Neural progenitor cell (in vitro differentiated cells): ENCODE data around the gene SDK2. TPM values are rescaled to one million over a fixed set of nuclear protein-coding genes. Genes with fewer than 3 reads are reported as not detected.

ENCODE experiments used
- DNase-seq: peaks from one replicate; pipeline ENCODE4 v3.0.0-alpha.2; 2016; ENCODE audit warnings: low spot score
- H2AFZ ChIP-seq: fragments of 200-600 bp; sonication (generic); replicated peaks from 2 replicates; pipeline ENCODE4 v1.6.1; 2016; ENCODE audit warnings: antibody characterized with exemption
- H3F3A ChIP-seq: fragments of 200-600 bp; sonication (generic); 2 replicates; pipeline ENCODE4 v1.6.1; 2016; ENCODE audit warnings: antibody characterized with exemption, low read depth
- H3K27ac ChIP-seq: fragments of 200-600 bp; sonication (generic); 2 replicates; pipeline ENCODE4 v1.5.1; 2016; ENCODE audit warnings: mild to moderate bottlenecking
- H3K27me3 ChIP-seq: fragments of 200-600 bp; sonication (generic); 2 replicates; pipeline ENCODE4 v1.6.1; 2016; ENCODE audit warnings: mild to moderate bottlenecking, moderate library complexity
- H3K36me3 ChIP-seq: fragments of 200-600 bp; sonication (generic); 2 replicates; pipeline ENCODE4 v1.5.1; 2016
- H3K4me1 ChIP-seq: fragments of 200-600 bp; sonication (generic); 2 replicates; pipeline ENCODE4 v1.6.1; 2016; ENCODE audit warnings: mixed run types
- H3K4me2 ChIP-seq: fragments of 200-600 bp; sonication (generic); 2 replicates; pipeline ENCODE4 v1.6.1; 2016
- H3K4me3 ChIP-seq: fragments of 200-600 bp; sonication (generic); 2 replicates; pipeline ENCODE4 v1.5.1; 2016
- H3K79me2 ChIP-seq: fragments of 200-600 bp; sonication (generic); 2 replicates; pipeline ENCODE4 v1.6.1; 2016; ENCODE audit warnings: low read depth
- H3K9ac ChIP-seq: fragments of 200-600 bp; sonication (generic); 2 replicates; pipeline ENCODE4 v1.6.1; 2016
- H3K9me3 ChIP-seq: fragments of 200-600 bp; sonication (generic); 2 replicates; pipeline ENCODE4 v1.5.1; 2016; ENCODE audit warnings: low read depth
- H4K20me1 ChIP-seq: fragments of 200-600 bp; sonication (generic); 2 replicates; pipeline ENCODE4 v1.6.1; 2016; ENCODE audit warnings: low read depth
- H3K27ac Mint-ChIP-seq: 3 replicates; pipeline ENCODE4 v1.8.0; 2021; ENCODE audit warnings: mixed read lengths
- H3K27me3 Mint-ChIP-seq: 2 replicates; pipeline ENCODE4 v1.8.0; 2022; ENCODE audit warnings: low read depth, mild to moderate bottlenecking, inconsistent platforms, moderate library complexity, mixed read lengths; ENCODE audit not compliant: insufficient read depth
- H3K36me3 Mint-ChIP-seq: 3 replicates; pipeline ENCODE4 v1.8.0; 2021; ENCODE audit warnings: mixed read lengths
- H3K4me1 Mint-ChIP-seq: 3 replicates; pipeline ENCODE4 v1.8.0; 2021; ENCODE audit warnings: mixed read lengths
- H3K4me3 Mint-ChIP-seq: 3 replicates; pipeline ENCODE4 v1.8.0; 2021; ENCODE audit warnings: mild to moderate bottlenecking, moderate library complexity, mixed read lengths
- H3K9me3 Mint-ChIP-seq: 3 replicates; pipeline ENCODE4 v1.8.0; 2020; ENCODE audit warnings: mixed read lengths
- CTCF ChIP-seq: fragments of 200-600 bp; sonication (generic); IDR thresholded peaks from 2 replicates; pipeline ENCODE4 v1.5.1; 2017; ENCODE audit warnings: antibody characterized with exemption, mild to moderate bottlenecking
- EZH2 ChIP-seq: fragments of 200-600 bp; sonication (generic); IDR thresholded peaks from 2 replicates; pipeline ENCODE4 v1.6.1; 2017; ENCODE audit warnings: antibody characterized with exemption, mild to moderate bottlenecking, moderate library complexity
- EZH2phosphoT487 ChIP-seq: fragments of 200-600 bp; sonication (generic); IDR thresholded peaks from 2 replicates; pipeline ENCODE4 v1.6.1; 2017; ENCODE audit warnings: antibody characterized with exemption
- total RNA-seq: library from RNA; depleted of rRNA; stranded (reverse); fragments of >200 nt; gene quantifications from 2 replicates; pipeline ENCODE4 v1.2.3, GENCODE V29; 2015; ENCODE audit warnings: low replicate concordance

Gene SDK2
- total RNA-seq, 1 donor from 2014 or later, result 15.3 TPM

- no peaks in the 10 kb centered on the region for H3K9me3 Mint-ChIP-seq
Measured at GRCh38 chr17:73389411-73389810, 254.8 kb downstream of the SDK2 start.

GRCh38 chr17:73388578-73388905, 255.7 kb downstream of the SDK2 start:
- H3K36me3 ChIP-seq, result no peaks in the 10 kb centered on the region
- H3K9me3 ChIP-seq, result no peaks in the 10 kb centered on the region
- H3K4me1 ChIP-seq, result no peaks in the 10 kb centered on the region
- H3K27me3 ChIP-seq, result no peaks in the 10 kb centered on the region
- H3K27me3 Mint-ChIP-seq, result peaks cover 8% of the 10 kb centered on the region
- H3K9me3 Mint-ChIP-seq, result no peaks in the 10 kb centered on the region
- no peak overlapping the region for H3K4me3 ChIP-seq
- peaks cover 7% of the 10 kb centered on the region for H3K4me1 Mint-ChIP-seq
- no peak overlapping the region for H3K9ac ChIP-seq
- TF ChIP-seq EZH2 (no peak), EZH2phosphoT487 (no peak)
- no peak overlapping the region for H3K4me3 Mint-ChIP-seq
- H3F3A ChIP-seq, result no peaks in the 10 kb centered on the region
- peaks cover 26% of the 10 kb centered on the region for H3K36me3 Mint-ChIP-seq
- H3K27ac Mint-ChIP-seq, result no peak overlapping the region
- H3K79me2 ChIP-seq, result no peaks in the 10 kb centered on the region
- no peaks in the 10 kb centered on the region for H4K20me1 ChIP-seq
- no peak for DNase-seq
- no peak overlapping the region for H3K4me2 ChIP-seq
- no peak overlapping the region for H3K27ac ChIP-seq
- no peak overlapping the region for H2AFZ ChIP-seq

More at GRCh38 chr17:73389411-73389810, 254.8 kb downstream of the SDK2 start:
- Mint-ChIP-seq H3K4me1 (peaks cover 16% of the 10 kb centered on the region), H3K36me3 (peaks cover 30% of the 10 kb centered on the region), H3K27me3 (peaks cover 4% of the 10 kb centered on the region), H3K4me3 (no peak overlapping the region), H3K27ac (no peak overlapping the region)
- TF ChIP-seq CTCF (no peak), EZH2 (no peak), EZH2phosphoT487 (no peak)
- H2AFZ ChIP-seq, result no peak overlapping the region
- H3K36me3 ChIP-seq, result no peaks in the 10 kb centered on the region
- no peak for DNase-seq
- H3K9me3 ChIP-seq, result no peaks in the 10 kb centered on the region
- H3K9ac ChIP-seq, result no peak overlapping the region
- no peaks in the 10 kb centered on the region for H3K79me2 ChIP-seq
- H3K4me3 ChIP-seq, result no peak overlapping the region
- no peaks in the 10 kb centered on the region for H3K4me1 ChIP-seq
- no peak overlapping the region for H3K27ac ChIP-seq
- no peaks in the 10 kb centered on the region for H3F3A ChIP-seq
- no peak overlapping the region for H3K4me2 ChIP-seq
- no peaks in the 10 kb centered on the region for H4K20me1 ChIP-seq
- no peaks in the 10 kb centered on the region for H3K27me3 ChIP-seq

- no peak overlapping the region for H3K27ac ChIP-seq
- no peaks in the 10 kb centered on the region for H3K36me3 ChIP-seq
- peaks cover 26% of the 10 kb centered on the region for H3K36me3 Mint-ChIP-seq
- H3K9me3 Mint-ChIP-seq, result no peaks in the 10 kb centered on the region
- H3K4me1 Mint-ChIP-seq, result peaks cover 2% of the 10 kb centered on the region
- H3F3A ChIP-seq, result no peaks in the 10 kb centered on the region
- no peak overlapping the region for H3K4me3 ChIP-seq
- H3K9me3 ChIP-seq, result no peaks in the 10 kb centered on the region
- H3K4me2 ChIP-seq, result no peak overlapping the region
- no peaks in the 10 kb centered on the region for H3K27me3 ChIP-seq
- DNase-seq, result no peak
- no peaks in the 10 kb centered on the region for H4K20me1 ChIP-seq
- peaks cover 8% of the 10 kb centered on the region for H3K27me3 Mint-ChIP-seq
- TF ChIP-seq EZH2, result no peak
- no peak for TF ChIP-seq CTCF
- H2AFZ ChIP-seq, result no peak overlapping the region
- H3K9ac ChIP-seq, result no peak overlapping the region
- H3K4me3 Mint-ChIP-seq, result no peak overlapping the region
- no peaks in the 10 kb centered on the region for H3K4me1 ChIP-seq
- H3K27ac Mint-ChIP-seq, result no peak overlapping the region
- H3K79me2 ChIP-seq, result no peaks in the 10 kb centered on the region
Measured at GRCh38 chr17:73387746-73388577, 256.3 kb downstream of the SDK2 start.

- Mint-ChIP-seq H3K4me3 (no peak overlapping the region), H3K27me3 (peaks cover 10% of the 10 kb centered on the region), H3K27ac (no peak overlapping the region), H3K36me3 (peaks cover 26% of the 10 kb centered on the region), H3K9me3 (no peaks in the 10 kb centered on the region), H3K4me1 (no peaks in the 10 kb centered on the region)
- no peak overlapping the region for H2AFZ ChIP-seq
- TF ChIP-seq CTCF (no peak), EZH2 (no peak), EZH2phosphoT487 (no peak)
- no peaks in the 10 kb centered on the region for H4K20me1 ChIP-seq
- H3K27me3 ChIP-seq, result no peaks in the 10 kb centered on the region
- no peak overlapping the region for H3K27ac ChIP-seq
- H3K4me2 ChIP-seq, result no peak overlapping the region
- H3K79me2 ChIP-seq, result no peaks in the 10 kb centered on the region
- no peaks in the 10 kb centered on the region for H3K4me1 ChIP-seq
- no peaks in the 10 kb centered on the region for H3K36me3 ChIP-seq
- no peaks in the 10 kb centered on the region for H3F3A ChIP-seq
- no peaks in the 10 kb centered on the region for H3K9me3 ChIP-seq
- H3K4me3 ChIP-seq, result no peak overlapping the region
- no peak for DNase-seq
- no peak overlapping the region for H3K9ac ChIP-seq
Measured at GRCh38 chr17:73386561-73386960, 257.7 kb downstream of the SDK2 start.
